Stomach (tissue), 4 donors: ENCODE measurements around the gene MALRD1.

Source experiments
- CTCF ChIP-seq, 7 experiments: fragments of 450-650 bp in 4 of 7; fragments of 200-600 bp in 3 of 7; sonication (generic) in 3 of 7; IDR thresholded peaks; one replicate each; pipeline ENCODE4 v1.5.1; 2016 to 2019; ENCODE audit warnings: antibody characterized with exemption in 7 of 7, control low read depth in 2 of 7, mild to moderate bottlenecking in 1 of 7
- POLR2A ChIP-seq, 4 donors: fragments of 450-650 bp; IDR thresholded peaks; one replicate each; pipeline ENCODE4 v1.6.1; 2016; ENCODE audit warnings: antibody characterized with exemption in 4 of 4, control low read depth in 2 of 4, mild to moderate bottlenecking in 1 of 4, moderate library complexity in 1 of 4

- TF ChIP-seq CTCF (IDR thresholded peaks at IDR 0.05) = no peak
- no peak for TF ChIP-seq POLR2A (IDR thresholded peaks at IDR 0.05)
Observed at GRCh38 chr10:19221216-19221615, 172.6 kb downstream of the MALRD1 start.
